ENCODE results near the gene LCE1F. TPM values are rescaled to one million over a fixed set of nuclear protein-coding genes. Genes with fewer than 3 reads are reported as not detected.

Gene LCE1F
- total RNA-seq, 4 donors from 2014 or later: not detected

DNA sequence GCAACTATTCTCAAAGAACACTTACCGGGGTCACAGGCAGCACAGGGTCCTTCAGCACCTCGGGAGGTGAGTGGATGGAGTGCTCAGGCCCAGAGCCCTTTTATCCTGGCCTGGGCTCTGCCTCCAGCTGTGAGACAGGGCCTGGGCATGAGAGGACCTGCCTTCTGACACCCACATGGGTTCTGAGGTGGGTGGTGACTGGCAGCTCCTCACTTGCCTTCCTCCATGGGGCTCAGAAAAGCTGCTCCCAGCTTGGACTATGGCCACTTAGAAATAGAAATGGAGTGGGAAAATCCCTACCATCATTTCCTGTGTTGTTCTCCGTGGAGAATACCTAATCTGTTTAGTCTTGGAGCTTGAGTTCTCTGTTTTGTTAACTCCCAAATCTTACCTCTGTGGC lies 31.6 kb downstream of the LCE1F start, which contains the start of gene LCE1C:
LCE1C (minus strand) TSS at position 76 of the 400 bp plus-strand sequence. CDS start 1,173 bp downstream, outside the sequence.
- TF ChIP-seq, protein P1, sequence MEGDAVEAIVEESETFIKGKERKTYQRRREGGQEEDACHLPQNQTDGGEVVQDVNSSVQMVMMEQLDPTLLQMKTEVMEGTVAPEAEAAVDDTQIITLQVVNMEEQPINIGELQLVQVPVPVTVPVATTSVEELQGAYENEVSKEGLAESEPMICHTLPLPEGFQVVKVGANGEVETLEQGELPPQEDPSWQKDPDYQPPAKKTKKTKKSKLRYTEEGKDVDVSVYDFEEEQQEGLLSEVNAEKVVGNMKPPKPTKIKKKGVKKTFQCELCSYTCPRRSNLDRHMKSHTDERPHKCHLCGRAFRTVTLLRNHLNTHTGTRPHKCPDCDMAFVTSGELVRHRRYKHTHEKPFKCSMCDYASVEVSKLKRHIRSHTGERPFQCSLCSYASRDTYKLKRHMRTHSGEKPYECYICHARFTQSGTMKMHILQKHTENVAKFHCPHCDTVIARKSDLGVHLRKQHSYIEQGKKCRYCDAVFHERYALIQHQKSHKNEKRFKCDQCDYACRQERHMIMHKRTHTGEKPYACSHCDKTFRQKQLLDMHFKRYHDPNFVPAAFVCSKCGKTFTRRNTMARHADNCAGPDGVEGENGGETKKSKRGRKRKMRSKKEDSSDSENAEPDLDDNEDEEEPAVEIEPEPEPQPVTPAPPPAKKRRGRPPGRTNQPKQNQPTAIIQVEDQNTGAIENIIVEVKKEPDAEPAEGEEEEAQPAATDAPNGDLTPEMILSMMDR (IDR thresholded peaks at IDR 0.05; ENCODE audit: low read depth): no peak

DNA sequence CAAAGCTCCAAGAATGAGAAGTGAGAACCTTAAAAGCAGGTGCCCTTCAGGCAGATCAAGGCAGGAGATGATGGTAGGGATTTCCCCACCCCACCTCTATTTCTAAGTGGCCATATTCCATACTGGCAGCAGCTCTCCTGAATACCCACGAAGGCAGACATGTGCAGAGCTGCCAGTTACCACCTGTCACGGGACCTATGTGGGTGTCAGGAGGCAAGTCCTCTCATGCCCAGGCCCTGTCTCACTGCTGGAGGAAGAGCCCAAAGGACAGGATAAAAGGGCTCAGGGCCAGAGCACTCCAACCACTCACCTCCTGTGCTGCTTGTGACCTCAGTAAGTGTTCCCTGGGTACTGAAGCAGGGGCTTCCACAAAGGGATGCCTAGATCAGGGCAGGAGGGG lies 36.1 kb downstream of the LCE1F start:
- TF ChIP-seq, protein P1 (IDR thresholded peaks at IDR 0.05; ENCODE audit: low read depth): no peak

DNA sequence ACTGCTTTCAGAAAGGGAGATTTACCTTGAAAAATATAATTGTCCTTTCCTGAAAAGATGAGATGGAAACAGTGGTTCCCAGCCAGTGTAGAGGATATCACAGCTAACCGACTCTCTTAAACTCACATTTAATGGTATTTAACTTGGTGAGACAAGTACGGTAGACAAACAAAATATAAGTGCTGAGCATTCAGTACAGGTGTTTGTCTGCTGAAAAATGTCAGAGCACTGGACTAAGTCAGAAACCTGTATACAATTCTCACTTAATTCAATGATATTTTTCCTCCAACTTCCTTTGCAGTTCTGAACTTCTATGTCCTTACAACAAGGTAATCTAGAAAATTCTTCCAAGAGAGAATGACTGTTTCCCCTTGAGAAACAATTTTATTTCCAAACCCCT lies 36.7 kb downstream of the LCE1F start, which contains the start of gene LCE1B:
LCE1B (plus strand) TSS at position 301 of the 400 bp plus-strand sequence. CDS start 476 bp downstream, outside the sequence.
- TF ChIP-seq, protein P1 (IDR thresholded peaks at IDR 0.05; ENCODE audit: low read depth): no peak

DNA sequence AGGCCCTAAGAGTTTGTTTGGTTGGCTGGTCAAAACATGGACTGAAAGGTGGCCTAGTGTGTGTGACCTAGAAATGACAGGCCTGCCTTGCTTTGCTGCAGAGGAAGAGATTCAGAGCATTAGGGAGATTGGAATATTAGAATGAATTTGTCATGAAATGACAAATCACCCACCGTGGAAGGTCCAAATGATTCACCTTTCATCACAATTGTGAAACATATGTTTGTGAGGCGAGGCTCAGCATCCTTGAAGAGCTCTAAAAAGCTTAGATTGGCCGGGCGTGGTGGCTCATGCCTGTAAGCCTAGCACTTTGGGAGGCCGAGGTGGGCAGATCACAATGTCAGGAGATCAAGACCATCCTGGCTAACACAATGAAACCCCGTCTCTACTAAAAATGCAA lies 42.4 kb downstream of the LCE1F start:
- TF ChIP-seq, protein P1 (IDR thresholded peaks at IDR 0.05; ENCODE audit: low read depth): no peak

DNA sequence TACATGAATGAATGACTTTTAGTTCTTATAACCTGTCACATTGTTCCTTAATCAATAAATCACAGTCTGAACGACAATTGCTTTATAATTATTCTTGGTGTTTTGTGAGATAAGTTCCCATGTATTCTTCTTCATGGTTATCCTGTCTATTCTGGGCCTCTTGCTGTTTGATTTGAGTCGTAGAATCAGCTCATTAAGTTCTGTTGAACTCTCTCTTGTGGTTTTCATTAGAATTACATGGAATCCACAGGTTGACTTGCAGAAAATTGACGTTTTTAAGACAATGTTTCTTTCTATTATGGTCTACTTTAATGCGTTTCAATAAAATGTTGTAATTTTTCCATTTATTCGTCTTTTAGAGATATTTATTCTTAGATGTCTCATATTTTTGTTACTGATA lies 48.4 kb downstream of the LCE1F start:
- TF ChIP-seq, protein P1 (IDR thresholded peaks at IDR 0.05; ENCODE audit: low read depth): no peak

DNA sequence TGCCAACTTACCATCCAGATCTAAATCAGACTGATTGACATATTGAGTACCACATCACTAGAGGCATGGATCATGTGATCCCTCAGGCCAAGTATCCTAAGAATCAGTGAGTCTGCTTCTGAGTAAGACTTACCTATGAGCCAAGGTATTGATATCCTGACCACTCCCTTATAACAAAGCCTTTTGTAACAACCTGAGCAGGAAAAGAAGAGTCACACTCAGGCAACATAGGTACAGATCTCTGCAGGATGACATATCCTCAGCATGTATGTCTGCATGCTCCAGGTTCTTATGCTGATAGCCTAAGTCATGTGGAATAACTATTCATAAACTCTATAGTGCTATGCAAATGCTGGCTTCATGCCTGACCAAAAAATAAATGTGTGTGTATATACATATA lies 50.0 kb downstream of the LCE1F start:
- TF ChIP-seq, protein P1 (IDR thresholded peaks at IDR 0.05; ENCODE audit: low read depth): no peak

Other genes with a start within 250 kb of the LCE1F start
- not detected for gene LCE3E, start 208.4 kb upstream of the LCE1F start, total RNA-seq
- not detected for gene LCE3D, start 194.6 kb upstream of the LCE1F start, total RNA-seq
- gene LCE3C, start 174.9 kb upstream of the LCE1F start, total RNA-seq: not detected
- gene LCE3B, start 161.3 kb upstream of the LCE1F start, total RNA-seq: not detected
- not detected for gene LCE3A, start 152.0 kb upstream of the LCE1F start, total RNA-seq
- gene LCE2D, start 111.8 kb upstream of the LCE1F start, total RNA-seq: not detected
- gene LCE2C, start 99.9 kb upstream of the LCE1F start, total RNA-seq: not detected
- gene LCE2B, start 89.0 kb upstream of the LCE1F start, total RNA-seq: not detected
- not detected for gene LCE2A, start 76.8 kb upstream of the LCE1F start, total RNA-seq
- gene LCE4A, start 67.0 kb upstream of the LCE1F start, total RNA-seq: not detected
- gene KPRP, start 17.1 kb upstream of the LCE1F start, total RNA-seq: not detected
- not detected for gene LCE1E, start 11.1 kb downstream of the LCE1F start, total RNA-seq
- gene LCE1D, start 21.6 kb downstream of the LCE1F start, total RNA-seq: not detected
- not detected for gene LCE1C, start 31.5 kb downstream of the LCE1F start, total RNA-seq
- gene LCE1B, start 36.8 kb downstream of the LCE1F start, total RNA-seq: not detected
- not detected for gene LCE1A, start 52.3 kb downstream of the LCE1F start, total RNA-seq
- not detected for gene LCE6A, start 67.7 kb downstream of the LCE1F start, total RNA-seq
- not detected for gene LCE7A, start 84.9 kb downstream of the LCE1F start, total RNA-seq
- gene SMCP, start 103.2 kb downstream of the LCE1F start, total RNA-seq: not detected
- not detected for gene IVL, start 133.4 kb downstream of the LCE1F start, total RNA-seq
- gene SPRR5, start 172.1 kb downstream of the LCE1F start, total RNA-seq: not detected
- not detected for gene SPRR4, start 195.5 kb downstream of the LCE1F start, total RNA-seq
- gene SPRR1A, start 208.9 kb downstream of the LCE1F start, total RNA-seq: not detected
- gene SPRR3, start 226.6 kb downstream of the LCE1F start, total RNA-seq: not detected

Data from subcutaneous adipose tissue (tissue), 4 donors.